A549 treated with dexamethasone at 1 μM for 4 hours (cell line): ENCODE measurements around the gene ALG12. TPM values are rescaled to one million over a fixed set of nuclear protein-coding genes. Genes with fewer than 3 reads are reported as not detected.

Source experiments
- total RNA-seq: library from RNA; stranded (reverse); fragments of 200-300 nt; extraction: Qiagen RNA extraction; gene quantifications from 5 replicates; pipeline ENCODE4 v1.2.3, GENCODE V29; 2022

ALG12 gene
- 8.2 to 11.8 TPM (median 10.0 TPM) in 5 replicates for total RNA-seq

GRCh38 chr22:49917974-49918910, at the start of gene ALG12, which contains the start of gene CRELD2:
TSS of gene ALG12 (minus strand) at chr22:49918438. CDS start at chr22:49913765, 4,673 bp downstream.
TSS of gene CRELD2 (plus strand) at chr22:49918634. CDS start at chr22:49918770, 136 bp downstream.

GRCh38 chr22:49960159-49961004, 42.1 kb upstream of the ALG12 start, which contains the start of gene PIM3:
TSS of gene PIM3 (plus strand) at chr22:49960772. CDS start at chr22:49960948, 176 bp downstream.

GRCh38 chr22:49852898-49853894, 65.0 kb downstream of the ALG12 start, which contains the start of gene ZBED4:
TSS of gene ZBED4 (plus strand) at chr22:49853844. CDS start at chr22:49883663, 29,819 bp downstream.

Other genes with a start within 250 kb of the ALG12 start
- 11.4 to 16.7 TPM (median 15.3 TPM) in 5 replicates for gene BRD1, start 90.6 kb downstream of the ALG12 start, total RNA-seq
- gene ZBED4, start 64.6 kb downstream of the ALG12 start, total RNA-seq, result 10.2 to 14.3 TPM (median 14.0 TPM) in 5 replicates
- 19.6 to 29.4 TPM (median 27.4 TPM) in 5 replicates for gene CRELD2, start 196 bp upstream of the ALG12 start, total RNA-seq
- gene PIM3, start 42.3 kb upstream of the ALG12 start, total RNA-seq, result 43.7 to 82.4 TPM (median 79.1 TPM) in 5 replicates
- 0.04 to 0.07 TPM (median 0.05 TPM) in 4 of 5 replicates, not detected in the other for gene IL17REL, start 94.3 kb upstream of the ALG12 start, total RNA-seq
- gene TTLL8, start 139.9 kb upstream of the ALG12 start, total RNA-seq, result not detected in 5 replicates
- 0.02 to 0.05 TPM (median 0.02 TPM) in 5 replicates for gene MLC1, start 167.0 kb upstream of the ALG12 start, total RNA-seq
- 0.10 TPM in 1 of 5 replicates, not detected in the others for gene MOV10L1, start 171.6 kb upstream of the ALG12 start, total RNA-seq